Measurements from ENCODE around the gene CCDC12.

CCDC12 gene

GRCh38 chr3:46930945-46931403 lies 45.6 kb downstream of the CCDC12 start:
- Histone ChIP-seq H3K27me3 (replicated peaks; ENCODE audit: insufficient read depth, low read length) (no peaks in the 10 kb centered on the region), H2AFZ (ENCODE audit: low read length) (no peak overlapping the region), H3F3A (ENCODE audit: insufficient read depth, low read length) (peaks cover 22% of the 10 kb centered on the region), H3K4me1 (ENCODE audit: low read length) (peaks cover 58% of the 10 kb centered on the region), H3K4me2 (ENCODE audit: low read depth, low read length) (no peak overlapping the region; the same call in 1 of the 2 replicates), H3K27ac (ENCODE audit: low read length) (no peak overlapping the region), H3K9me2 (replicated peaks; ENCODE audit: insufficient read depth, low read length) (no peaks in the 10 kb centered on the region), H3K36me3 (replicated peaks; ENCODE audit: insufficient read depth, low read length) (0 out of 2 replicates have a peak, but pooled peaks cover 7% of the 10 kb centered on the region), H4K20me1 (ENCODE audit: insufficient read depth, low read length) (peaks cover 33% of the 10 kb centered on the region), H3K79me2 (ENCODE audit: low read length) (peaks cover 86% of the 10 kb centered on the region), H3K9me3 (replicated peaks; ENCODE audit: insufficient read depth, low read length) (no peaks in the 10 kb centered on the region), H3K9ac (ENCODE audit: low read length) (no peak overlapping the region), H3K4me3 (ENCODE audit: low read length) (no peak overlapping the region)
- no peak for DNase-seq
- TF ChIP-seq CTCF (IDR thresholded peaks at IDR 0.05; ENCODE audit: low read length) (no peak), EZH2 (optimal IDR thresholded peaks at IDR 0.05; ENCODE audit: low read depth, low read length) (no peak), EZH2phosphoT487 (IDR thresholded peaks at IDR 0.05; ENCODE audit: low read length) (no peak)

GRCh38 chr3:46930166-46930944 lies 46.2 kb downstream of the CCDC12 start:
- TF ChIP-seq EZH2 (optimal IDR thresholded peaks at IDR 0.05; ENCODE audit: low read depth, low read length) (no peak), CTCF (IDR thresholded peaks at IDR 0.05; ENCODE audit: low read length) (no peak), EZH2phosphoT487 (IDR thresholded peaks at IDR 0.05; ENCODE audit: low read length) (no peak)
- Histone ChIP-seq H3K9me3 (replicated peaks; ENCODE audit: insufficient read depth, low read length) (no peaks in the 10 kb centered on the region), H3K4me2 (ENCODE audit: low read depth, low read length) (no peak overlapping the region), H3K36me3 (replicated peaks; ENCODE audit: insufficient read depth, low read length) (peaks cover 11% of the 10 kb centered on the region; the same call in 1 of the 2 replicates), H4K20me1 (ENCODE audit: insufficient read depth, low read length) (peaks cover 33% of the 10 kb centered on the region), H2AFZ (ENCODE audit: low read length) (no peak overlapping the region), H3K27me3 (replicated peaks; ENCODE audit: insufficient read depth, low read length) (no peaks in the 10 kb centered on the region), H3K9ac (ENCODE audit: low read length) (no peak overlapping the region), H3F3A (ENCODE audit: insufficient read depth, low read length) (peaks cover 22% of the 10 kb centered on the region), H3K4me3 (ENCODE audit: low read length) (no peak overlapping the region), H3K27ac (ENCODE audit: low read length) (no peak overlapping the region), H3K4me1 (ENCODE audit: low read length) (peaks cover 59% of the 10 kb centered on the region), H3K9me2 (replicated peaks; ENCODE audit: insufficient read depth, low read length) (no peaks in the 10 kb centered on the region), H3K79me2 (ENCODE audit: low read length) (peaks cover 86% of the 10 kb centered on the region)
- no peak for DNase-seq

GRCh38 chr3:46929324-46929723 lies 47.2 kb downstream of the CCDC12 start:
- H3K9ac ChIP-seq (ENCODE audit: low read length): no peak overlapping the region
- H3K4me3 ChIP-seq (ENCODE audit: low read length): no peak overlapping the region

More at GRCh38 chr3:46929324-46929723, 47.2 kb downstream of the CCDC12 start:
- H3K27ac ChIP-seq (ENCODE audit: low read length): no peak overlapping the region
- H3K79me2 ChIP-seq (ENCODE audit: low read length): peaks cover 82% of the 10 kb centered on the region
- no peaks in the 10 kb centered on the region for H3K9me3 ChIP-seq (replicated peaks; ENCODE audit: insufficient read depth, low read length)
- H2AFZ ChIP-seq (ENCODE audit: low read length): no peak overlapping the region
- H3F3A ChIP-seq (ENCODE audit: insufficient read depth, low read length): peaks cover 22% of the 10 kb centered on the region
- H3K9me2 ChIP-seq (replicated peaks; ENCODE audit: insufficient read depth, low read length): no peaks in the 10 kb centered on the region
- TF ChIP-seq EZH2 (optimal IDR thresholded peaks at IDR 0.05; ENCODE audit: low read depth, low read length): no peak
- no peak for TF ChIP-seq CTCF (IDR thresholded peaks at IDR 0.05; ENCODE audit: low read length)
- TF ChIP-seq EZH2phosphoT487 (IDR thresholded peaks at IDR 0.05; ENCODE audit: low read length): no peak
- no peaks in the 10 kb centered on the region for H3K27me3 ChIP-seq (replicated peaks; ENCODE audit: insufficient read depth, low read length)
- no peak for DNase-seq
- H4K20me1 ChIP-seq (ENCODE audit: insufficient read depth, low read length): peaks cover 28% of the 10 kb centered on the region
- H3K4me1 ChIP-seq (ENCODE audit: low read length): peaks cover 59% of the 10 kb centered on the region
- H3K36me3 ChIP-seq (replicated peaks; ENCODE audit: insufficient read depth, low read length): peaks cover 17% of the 10 kb centered on the region
- H3K4me2 ChIP-seq (ENCODE audit: low read depth, low read length): no peak overlapping the region
